Prostate gland (tissue), 2 donors: ENCODE results near the gene IL1RAPL1.

Source experiments
- CTCF ChIP-seq, 4 experiments: fragments of 200-600 bp in 2 of 4; fragments of 450-650 bp in 2 of 4; sonication (generic) in 2 of 4; IDR thresholded peaks; 1 replicate in 3 of 4; 2 replicates in 1 of 4; pipeline ENCODE4 v1.5.1; 2016 to 2019; ENCODE audit warnings: antibody characterized with exemption in 4 of 4, mild to moderate bottlenecking in 2 of 4, moderate library complexity in 2 of 4
- POLR2A ChIP-seq: fragments of 450-650 bp; IDR thresholded peaks from one replicate; pipeline ENCODE4 v1.6.1; 2016; ENCODE audit warnings: antibody characterized with exemption, mild to moderate bottlenecking
- POLR2AphosphoS5 ChIP-seq: sonication (generic); formaldehyde crosslinking; IDR thresholded peaks from one replicate; pipeline ENCODE4 v1.6.1; 2017; ENCODE audit warnings: antibody characterized with exemption

GRCh38 chrX:29535212-29536162 is 948.2 kb downstream of the IL1RAPL1 start:
- TF ChIP-seq CTCF (IDR thresholded peaks at IDR 0.05) (no peak), POLR2AphosphoS5 (no peak), POLR2A (no peak)
